Smooth muscle cell of the brain vasculature (primary cell): ENCODE results near the gene TMEM190.
"Not testable (repeated sequence)": the region's sequence is repeated elsewhere in the genome, so short reads cannot be mapped to it uniquely, and the experiment has no call there.

Source experiments
- DNase-seq: peaks from one replicate; pipeline ENCODE4 v3.0.0-alpha.2; 2012; ENCODE audit warnings: low read depth, low spot score

TMEM190 gene

DNA sequence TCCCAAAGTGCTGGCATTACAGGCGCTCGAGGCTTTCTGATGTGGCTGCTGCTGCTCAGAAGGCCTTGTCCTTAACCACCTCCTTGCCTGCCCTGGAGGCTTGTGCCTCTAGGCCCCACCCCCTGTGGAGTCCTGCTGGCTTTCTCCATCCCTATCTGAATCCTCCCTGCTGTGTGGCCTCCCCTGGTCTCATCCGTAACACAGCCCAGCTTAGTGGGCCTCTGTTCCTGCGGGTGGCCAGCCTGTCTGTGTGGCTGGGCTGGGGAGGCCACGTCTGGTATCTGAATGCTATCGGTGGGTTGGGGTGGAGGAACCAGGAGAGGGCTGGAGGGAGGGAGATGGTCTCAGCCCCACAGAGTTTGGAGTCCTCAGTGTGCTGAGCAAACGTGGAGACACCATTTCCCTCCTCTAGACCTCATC, 13.8 kb downstream of the TMEM190 start:
- no peak for DNase-seq

DNA sequence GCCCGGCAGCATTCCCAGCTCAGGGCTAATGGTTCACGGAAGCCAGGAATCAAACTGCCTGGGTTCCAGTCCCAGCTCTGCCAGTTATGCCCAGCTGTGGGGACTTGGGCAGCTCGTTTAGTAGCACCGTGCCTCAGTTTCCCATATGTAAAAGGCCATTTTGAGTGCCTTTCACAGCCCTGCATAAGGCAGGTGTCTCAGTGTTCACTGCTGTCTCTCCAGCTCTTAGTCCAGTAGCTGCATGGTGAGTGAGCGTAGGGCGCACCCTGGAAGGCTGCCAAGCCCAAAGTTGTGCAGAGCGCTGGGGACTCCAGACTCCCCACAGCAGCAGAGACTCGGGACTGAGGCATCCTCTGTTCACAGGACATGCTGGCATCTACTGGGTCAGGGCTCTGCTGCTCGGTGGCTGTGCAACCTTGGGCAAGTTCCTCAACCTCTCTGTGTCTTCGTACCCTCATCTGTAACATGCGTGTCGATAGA, 14.6 kb downstream of the TMEM190 start:
- no peak for DNase-seq

DNA sequence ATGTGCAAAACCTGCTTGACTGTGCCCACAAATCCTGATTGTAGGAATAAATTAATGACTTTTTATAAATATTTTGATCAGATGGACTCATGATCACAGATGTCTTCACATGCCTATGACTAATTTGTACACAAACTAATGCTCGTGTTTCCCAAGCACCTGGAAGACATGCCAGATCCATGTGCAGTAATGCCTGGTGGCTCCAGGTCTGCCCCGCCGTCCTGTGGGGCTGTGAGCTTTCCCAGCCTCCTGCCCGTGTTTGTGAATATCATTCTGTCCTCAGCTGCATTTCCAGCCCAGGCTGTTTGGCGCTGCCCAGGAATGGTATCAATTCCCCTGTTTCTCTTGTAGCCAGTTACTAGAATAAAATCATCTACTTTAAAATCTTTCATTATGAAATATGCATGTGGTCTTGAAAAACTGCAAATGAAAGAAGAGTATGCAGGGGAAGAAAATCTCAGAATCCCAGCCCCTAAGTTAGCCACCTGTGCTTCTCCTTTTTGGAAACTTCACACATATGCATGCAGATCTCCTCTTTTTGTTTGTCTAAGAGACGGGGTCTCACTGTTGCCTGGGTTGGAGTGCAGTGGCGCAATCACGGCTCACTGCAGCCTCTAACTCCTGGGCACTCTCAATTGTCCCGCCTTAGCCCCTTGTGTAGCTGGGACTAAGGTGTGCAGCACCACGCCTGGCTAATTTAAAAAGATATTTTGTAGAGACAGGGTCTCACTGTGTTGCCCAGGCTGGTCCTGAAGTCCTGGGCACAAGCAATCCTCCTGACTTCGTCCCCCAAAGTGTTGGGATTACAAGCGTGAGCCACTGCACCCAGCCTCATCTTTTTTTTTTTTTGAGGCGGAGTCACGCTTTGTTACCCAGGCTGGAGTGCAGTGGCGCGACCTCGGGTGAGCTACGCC, 15.3 kb downstream of the TMEM190 start:
- DNase-seq = no peak

DNA sequence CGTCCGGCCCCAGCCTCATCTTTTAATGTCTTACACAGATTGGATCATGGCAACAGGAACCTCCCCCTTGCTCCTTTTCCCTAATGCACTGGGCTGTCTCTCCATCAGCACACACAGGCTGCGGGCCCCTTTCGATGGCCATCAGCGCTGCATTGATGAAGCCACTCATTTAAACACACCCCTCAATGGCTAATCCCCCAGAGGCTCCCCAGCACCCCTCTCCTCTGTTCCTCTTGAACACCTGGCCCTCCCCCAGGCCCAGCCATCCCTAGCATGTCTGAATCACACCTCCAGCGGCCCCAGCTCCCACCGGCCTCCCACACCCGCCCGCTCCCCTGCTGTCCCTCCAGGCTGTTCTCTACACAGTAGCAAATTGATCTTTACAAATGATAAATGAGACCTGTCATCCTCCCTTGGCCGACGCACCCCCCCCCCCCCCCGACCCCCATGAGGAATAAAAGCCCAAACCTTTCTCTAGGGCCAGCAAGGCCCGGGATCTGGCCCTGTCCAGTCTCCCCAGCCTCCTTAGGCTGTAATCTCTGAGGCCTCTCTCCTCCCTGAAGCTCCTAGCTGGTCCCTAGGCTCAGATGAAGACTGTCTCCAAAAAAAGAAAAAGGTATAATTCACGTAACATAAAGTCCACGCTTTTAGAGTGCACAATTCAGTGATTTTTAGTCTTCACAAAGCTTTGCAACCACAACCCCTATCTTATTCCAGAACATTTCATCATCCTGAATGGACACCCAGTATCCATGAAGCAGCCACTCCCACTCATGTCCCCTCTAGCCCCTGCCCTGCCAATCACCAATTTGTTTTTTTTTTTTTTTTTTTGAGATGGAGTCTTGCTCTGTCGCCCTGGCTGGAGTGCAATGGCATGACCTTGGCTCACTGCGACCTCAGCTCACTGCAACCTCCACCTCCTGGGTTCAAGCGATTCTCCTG, 16.5 kb downstream of the TMEM190 start:
- no peak for DNase-seq

DNA sequence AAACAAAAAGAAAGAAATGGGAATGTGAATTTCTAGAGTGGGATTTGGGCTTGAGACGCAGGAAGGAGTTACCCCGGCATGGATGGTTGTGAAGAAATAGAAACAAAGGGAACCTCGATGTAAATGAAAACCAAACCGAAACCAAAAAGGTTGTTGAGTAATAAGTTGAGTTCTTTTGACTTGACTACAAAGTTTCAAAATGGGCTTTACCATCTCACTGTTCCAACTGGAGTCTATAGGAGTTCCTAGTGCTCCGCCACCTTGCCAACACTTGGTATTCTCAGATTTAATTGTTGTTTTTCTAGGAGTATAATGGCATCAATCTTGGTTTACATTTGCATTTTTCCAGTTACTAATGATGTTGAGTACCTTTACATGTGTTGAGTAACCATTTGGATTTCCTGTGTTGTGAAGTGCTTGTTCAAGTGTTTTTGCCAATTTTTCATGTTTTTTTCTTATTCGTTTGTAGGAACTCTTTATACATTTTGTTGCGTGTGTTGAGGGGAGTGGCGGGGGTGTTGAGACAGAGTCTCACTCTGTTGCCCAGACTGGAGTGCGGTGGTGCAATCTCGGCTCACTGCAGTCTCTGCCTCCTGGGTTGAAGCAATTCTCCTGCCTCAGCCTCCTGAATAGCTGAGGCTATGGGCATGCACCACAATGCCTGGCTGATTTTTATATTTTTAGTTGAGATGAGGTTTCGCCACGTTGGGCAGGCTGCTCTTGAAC, 21.7 kb downstream of the TMEM190 start:
- no peak for DNase-seq

DNA sequence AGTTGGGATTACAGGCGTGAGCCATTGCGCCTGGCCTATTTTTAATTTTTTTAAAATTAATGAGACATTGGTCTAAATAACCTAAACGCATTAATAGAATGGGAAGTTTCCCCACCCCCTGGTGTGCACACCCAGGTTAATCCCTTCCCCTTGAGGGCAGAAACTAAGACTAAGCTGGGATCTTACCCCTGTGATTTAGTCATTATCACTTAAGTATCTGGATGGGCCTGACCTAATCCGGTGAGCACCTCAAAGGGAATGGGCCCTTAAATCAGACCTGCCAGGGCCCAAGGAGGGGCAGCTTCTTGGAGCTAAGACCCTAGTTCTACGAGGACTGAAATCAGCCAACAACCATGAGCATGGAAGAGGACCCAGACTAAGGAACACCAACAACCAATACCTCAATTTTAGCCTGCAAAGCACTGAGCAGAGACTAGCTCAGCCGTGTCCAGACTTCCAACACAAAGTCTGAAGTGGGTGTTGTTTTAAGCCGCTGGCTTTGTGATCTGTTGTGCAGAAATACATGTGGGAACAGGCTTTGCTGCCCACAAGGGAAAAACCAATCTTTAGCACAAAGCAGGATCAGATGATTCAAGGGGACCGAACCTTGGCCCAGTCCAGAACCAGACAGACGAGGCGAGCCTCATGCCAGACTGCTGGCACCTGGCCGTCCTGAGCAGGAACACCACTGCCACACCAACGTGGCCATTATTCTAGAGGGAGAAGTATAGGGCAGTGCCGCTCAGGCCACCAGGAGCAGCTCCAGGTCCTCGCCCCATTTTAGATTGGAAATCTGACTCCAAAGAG, 23.9 kb downstream of the TMEM190 start:
- no peak for DNase-seq

DNA sequence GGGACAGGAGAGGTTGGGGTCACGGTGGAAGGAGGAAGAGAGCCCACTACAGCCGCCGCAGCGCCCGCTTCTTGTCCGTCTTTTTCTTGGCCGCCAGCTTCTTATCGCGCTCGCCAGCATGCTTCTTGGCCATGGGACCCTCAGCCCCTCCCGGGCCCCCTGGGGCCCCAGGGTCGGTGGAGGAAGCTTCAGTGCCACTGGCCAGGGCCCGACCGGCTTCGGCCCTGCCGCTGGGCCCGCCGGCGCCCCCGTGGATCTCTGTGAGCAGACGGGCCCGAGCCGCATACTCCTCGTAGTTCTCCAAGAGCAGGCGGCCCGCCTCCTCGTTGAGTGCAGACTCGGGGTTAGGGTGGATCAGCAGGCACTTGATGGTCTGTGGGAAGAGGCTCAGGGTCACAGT, 24.8 kb downstream of the TMEM190 start:
- not testable (repeated sequence) for DNase-seq

DNA sequence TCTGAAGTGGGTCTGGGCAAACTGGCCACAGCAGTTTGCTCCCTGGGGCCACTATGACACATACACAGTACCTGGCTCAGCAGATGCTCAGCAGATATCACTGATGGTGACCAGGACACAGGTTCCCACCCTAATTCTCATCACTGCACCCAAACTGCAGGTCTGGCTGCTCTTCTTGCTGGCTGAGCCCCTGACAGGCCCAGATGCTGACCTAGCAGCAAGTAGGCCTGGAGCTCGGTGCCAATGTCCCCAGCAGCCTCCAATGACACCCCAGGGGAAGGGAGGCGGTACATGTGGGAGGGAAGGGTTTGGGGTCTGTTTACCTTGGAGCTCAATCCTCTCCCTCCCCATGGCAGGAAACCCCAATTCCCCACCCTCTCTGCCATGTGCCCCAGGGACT, 25.9 kb downstream of the TMEM190 start:
- DNase-seq = no peak

DNA sequence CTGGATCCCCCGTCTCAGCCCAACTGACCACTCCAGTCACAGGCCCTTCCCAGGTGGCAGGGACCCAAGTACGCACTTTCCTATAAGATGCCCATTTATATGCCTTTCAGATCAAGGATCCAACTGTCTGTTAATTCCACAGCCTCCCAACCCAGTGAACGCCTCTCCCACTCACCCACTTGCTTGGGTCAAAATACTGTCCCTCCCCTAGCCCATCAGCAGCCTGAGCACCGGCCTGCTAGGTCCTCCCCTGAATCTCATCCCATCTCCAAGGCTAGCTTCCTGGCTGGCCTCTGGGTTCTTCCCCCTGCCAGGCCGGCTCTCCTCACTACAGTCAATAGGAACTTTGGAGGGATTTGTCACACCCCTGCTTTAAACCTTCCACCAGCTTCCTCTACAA, 29.0 kb downstream of the TMEM190 start:
- no peak for DNase-seq

DNA sequence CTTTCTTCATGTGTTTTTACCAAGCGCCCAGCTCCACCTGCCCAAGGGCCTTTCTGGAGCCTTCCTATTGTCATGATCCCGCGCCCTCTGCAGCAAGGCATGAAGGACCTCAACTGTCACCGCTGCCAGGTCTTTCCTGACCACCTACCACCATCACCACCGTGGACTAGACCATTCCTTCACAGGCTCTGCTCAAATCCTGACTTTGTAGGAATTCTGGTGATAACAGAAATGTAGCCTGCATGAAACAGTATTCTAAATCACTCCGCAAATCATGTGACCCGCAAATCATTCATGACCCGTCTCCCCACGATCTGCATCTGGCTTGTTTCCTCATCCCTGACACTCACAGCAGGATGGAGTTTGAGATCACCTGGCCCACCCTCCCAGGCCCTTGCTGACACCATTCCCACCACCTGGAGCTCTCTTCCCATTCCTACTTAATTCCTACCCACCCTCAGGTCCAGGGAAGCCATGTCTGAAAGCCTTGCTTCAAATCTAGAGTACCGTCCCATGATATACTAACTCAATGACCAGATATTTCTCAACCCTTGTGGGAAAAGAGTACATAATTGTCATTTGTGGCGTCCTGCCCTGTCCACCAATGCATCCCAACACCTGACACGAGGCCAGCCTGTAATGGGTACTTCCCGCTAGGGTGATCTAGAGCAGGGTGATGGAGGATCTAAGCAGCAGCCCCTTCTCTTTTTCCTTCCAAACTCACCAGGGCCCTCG, 29.6 kb downstream of the TMEM190 start:
- no peak for DNase-seq

DNA sequence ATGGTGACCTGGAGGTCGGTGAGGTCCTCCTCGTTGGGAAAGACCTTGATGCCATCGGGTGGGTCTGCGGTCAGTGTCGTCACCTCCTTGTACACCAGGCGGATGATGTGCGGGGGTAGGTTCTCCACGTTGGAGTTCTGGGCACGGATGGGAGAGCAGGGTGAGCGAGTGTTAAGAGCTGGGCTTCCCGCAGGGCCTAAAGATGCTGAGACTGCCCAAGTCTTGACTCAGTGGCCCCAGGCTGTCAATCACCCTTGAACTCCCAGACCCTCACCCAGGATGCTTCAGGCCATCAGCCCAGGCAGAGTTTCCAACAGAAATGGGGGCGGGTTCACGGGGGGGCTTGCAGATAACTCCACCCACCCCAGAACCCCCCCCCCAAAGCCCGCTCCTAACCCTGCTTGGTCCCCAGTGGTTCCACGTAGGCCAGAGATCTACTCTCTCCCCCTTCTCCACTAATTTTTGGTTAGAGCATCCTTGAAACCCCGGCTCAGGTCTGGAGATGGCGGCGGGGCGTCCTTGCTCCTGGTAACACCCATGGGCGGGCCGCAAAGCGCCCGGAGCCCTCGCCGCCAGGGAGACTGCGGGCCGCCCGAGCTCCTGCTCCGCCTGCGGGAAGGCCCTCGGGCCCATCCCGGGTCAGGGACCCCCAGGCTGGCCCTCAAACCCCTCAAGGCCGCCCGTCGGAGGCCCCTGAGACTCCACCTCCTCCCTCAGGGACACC, 30.4 kb downstream of the TMEM190 start:
- no peak for DNase-seq

DNA sequence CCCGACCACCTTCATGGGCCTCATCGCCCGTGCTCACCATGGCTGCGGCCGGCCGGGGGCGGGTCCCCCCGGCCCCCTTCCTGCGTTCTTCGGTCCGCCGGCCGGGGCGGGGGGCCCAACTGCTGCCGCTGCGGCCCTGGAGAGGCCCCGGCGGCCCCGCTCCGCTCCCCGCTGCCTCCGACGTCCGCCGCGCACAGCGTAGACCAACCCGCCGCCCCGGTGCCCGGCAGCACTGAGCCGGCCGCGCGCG, 30.8 kb downstream of the TMEM190 start, which contains the start of gene UBE2S:
Gene UBE2S, minus strand, starts transcription at position 239 of the 250 bp plus-strand sequence. Its CDS starts 199 bp downstream, at position 40.
- not testable (repeated sequence) for DNase-seq

DNA sequence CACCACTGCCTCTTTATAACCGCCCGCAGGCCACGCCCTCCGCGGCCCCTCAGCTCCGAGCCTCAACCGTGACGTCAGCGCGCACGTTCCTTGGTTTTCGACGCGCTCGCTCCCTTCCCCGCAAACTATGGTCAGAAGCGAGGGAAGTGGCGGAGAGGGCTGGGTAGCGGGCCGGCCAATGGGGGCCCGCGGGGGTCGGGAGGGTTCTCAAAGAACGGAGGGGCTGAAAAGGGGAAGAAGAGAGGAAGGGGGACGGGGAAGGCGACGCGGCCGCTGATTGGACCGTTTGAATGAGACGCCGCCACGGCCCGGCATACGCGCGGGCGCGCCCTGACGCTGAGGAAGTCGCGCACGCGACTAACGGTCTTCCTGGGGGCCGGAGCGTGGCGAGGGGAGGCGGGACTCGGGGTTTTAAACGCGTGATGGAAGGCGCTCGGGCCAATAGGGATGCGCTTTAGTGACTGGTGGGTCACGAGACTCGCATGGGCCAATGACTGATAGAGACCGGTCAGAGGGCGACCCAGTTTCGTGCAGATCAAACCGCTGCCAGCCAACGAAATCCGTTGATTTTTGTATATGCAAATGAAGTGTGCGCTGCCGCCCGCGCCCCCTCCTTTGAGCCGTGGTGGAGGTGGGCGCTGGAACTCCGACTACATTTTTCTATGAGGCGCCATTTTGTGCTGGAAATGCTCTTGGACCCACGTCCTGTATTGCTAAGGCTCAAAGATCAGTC, 31.3 kb downstream of the TMEM190 start:
- DNase-seq = peak; percentile 99

DNA sequence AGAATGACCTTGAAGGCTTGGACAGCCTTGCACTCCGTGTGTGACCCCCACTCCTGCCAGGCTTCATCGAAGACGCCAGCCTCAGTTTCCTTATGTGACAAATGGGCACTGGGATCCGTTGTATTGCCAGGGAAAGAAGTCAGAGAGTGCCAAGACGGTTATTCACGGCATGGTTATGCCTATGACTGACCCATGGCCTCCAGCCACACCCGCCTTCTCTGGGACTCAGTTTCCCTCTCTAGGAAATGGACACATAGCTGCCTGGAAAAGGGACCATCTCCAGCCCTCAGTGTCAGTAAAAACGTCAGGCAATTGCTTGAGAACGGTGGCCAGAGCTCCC, 31.9 kb downstream of the TMEM190 start:
- no peak for DNase-seq

DNA sequence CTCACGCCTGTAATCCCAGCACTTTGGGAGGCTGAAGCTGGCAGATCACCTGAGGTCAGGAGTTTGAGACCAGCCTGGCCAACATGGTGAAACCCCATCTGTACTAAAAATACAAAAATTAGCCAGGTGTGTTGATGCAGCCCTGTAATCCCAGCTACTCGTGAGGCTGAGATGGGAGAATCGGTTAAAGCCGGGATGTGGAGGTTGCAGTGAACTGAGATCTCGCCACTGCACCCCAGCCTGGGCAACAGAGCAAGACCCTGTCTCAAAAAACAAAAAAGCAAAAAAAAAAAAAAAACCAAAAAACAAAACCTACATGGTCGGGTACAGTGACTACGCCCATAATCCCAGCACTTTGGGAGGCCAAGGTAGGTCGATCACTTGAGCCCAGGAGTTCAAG, 32.6 kb downstream of the TMEM190 start:
- not testable (repeated sequence) for DNase-seq

DNA sequence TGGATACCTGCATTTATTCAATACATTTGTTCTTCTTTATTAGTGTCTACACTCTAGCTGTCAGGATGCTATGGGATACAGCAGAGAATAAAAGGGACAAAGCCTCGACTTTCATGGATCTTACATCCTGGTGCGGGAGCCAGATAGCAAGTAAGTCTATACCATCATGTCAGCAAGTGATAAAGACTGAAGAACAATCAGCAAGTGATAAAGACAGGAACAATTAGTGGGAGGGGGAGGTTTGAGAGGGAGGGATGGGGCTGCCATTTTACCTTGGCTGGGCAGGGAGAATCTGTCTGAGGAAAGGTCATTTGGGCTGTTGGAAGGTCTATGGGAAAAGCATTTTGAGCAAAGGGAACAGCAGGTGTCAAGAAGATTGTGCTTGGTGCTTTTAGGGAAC, 33.5 kb downstream of the TMEM190 start:
- no peak for DNase-seq

DNA sequence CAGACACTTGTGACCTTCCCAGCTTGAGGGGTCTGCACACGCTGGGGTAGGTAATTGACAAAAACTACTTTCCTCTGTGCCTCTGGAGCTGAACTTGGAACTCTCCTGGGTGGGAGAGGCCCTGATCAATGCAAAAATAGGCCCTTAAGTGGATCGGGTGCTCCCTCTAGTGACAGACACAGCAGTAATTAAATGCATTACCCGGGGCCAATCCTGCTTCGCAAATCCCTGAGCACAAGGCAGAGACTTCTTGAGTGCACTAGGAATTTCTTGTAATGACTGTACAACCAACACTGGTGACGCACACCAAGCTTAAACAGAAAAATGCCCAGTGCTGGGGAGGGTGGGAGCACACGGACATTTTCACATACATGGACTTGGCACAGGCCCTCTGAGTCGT, 41.6 kb downstream of the TMEM190 start:
- DNase-seq = peak; percentile 54

DNA sequence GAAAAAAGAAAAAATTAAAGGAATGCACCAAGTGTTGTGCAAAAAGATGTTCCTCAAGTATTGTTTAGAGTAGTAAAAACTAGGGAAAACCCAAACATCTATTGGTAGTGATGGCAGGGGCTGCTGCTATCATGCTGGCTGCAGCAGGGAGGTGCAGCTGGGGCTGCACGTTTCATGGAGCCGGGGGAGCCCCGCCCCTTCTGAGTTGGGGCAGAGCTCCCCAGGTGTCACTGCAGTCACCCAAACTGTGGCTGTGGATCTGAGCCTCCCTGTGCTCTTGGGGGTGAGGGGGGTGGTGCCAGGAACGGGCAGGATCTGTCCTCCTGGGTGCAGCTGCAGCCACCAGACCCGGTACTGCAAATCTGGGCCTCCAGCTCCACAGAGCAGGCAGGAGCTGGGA, 42.5 kb downstream of the TMEM190 start:
- DNase-seq = no peak

DNA sequence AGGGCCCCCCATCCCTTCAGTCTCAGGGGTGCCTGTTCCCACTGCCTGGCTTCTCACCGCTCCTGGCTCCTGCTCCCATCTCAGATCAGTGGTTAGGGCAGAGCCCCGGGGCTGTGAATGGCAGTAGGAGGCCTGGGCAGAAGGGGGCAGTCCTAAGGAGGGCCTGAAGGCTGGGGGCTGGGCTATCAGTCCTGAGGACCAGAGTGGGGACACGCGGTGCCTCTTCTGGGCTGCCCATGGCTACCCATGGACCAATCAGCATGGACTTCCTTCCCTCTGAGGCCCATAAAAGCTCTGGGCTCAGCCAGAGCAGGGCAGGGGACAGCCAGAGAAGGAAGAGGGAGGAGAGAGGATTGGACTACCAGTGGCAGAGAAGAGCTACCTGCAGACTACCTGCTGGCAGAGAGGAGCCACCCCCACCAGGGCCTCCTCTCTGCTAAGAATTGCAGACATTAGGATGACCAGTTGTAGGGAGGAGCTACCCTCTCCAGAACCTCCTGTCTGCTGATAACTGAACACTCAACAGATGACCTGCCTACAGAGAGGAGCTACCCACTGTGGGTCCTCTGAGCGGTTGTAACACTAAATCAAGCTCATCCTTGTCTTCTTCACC, 43.1 kb downstream of the TMEM190 start:
- DNase-seq = no peak
